Mesenchymal stem cell (in vitro differentiated cells and primary cell): ENCODE results near the gene PKLR.
A peak's percentile ranks its signal among the peaks of the same experiment; 100 is the strongest.

Experiments used
- DNase-seq: peaks from one replicate; pipeline ENCODE4 v3.0.0-alpha.2; 2013
- H2AFZ ChIP-seq: one replicate; pipeline ENCODE4 v1.6.1; 2013; ENCODE audit warnings: low read depth, mild to moderate bottlenecking, control low read depth, inconsistent platforms, low read length, moderate library complexity
- H2AK5ac ChIP-seq: 2 replicates; pipeline ENCODE4 v1.6.1; 2013; ENCODE audit warnings: low read length, moderate library complexity, mild to moderate bottlenecking, inconsistent platforms; ENCODE audit not compliant: severe bottlenecking
- H2BK120ac ChIP-seq: one replicate; pipeline ENCODE4 v1.6.1; 2013; ENCODE audit warnings: low read depth, mild to moderate bottlenecking, inconsistent platforms, low read length, moderate library complexity
- H2BK12ac ChIP-seq, 2 experiments: one replicate each; pipeline ENCODE4 v1.6.1; 2013; ENCODE audit warnings: inconsistent platforms in 2 of 2, low read length in 2 of 2, mild to moderate bottlenecking in 2 of 2, moderate library complexity in 2 of 2, control low read depth in 1 of 2
- H2BK15ac ChIP-seq: one replicate; pipeline ENCODE4 v1.6.1; 2013; ENCODE audit warnings: mild to moderate bottlenecking, low read depth, inconsistent platforms; ENCODE audit not compliant: poor library complexity, severe bottlenecking
- H2BK5ac ChIP-seq: 2 replicates; pipeline ENCODE4 v1.6.1; 2013; ENCODE audit warnings: low read depth, mild to moderate bottlenecking, low read length, control low read depth, inconsistent platforms; ENCODE audit not compliant: poor library complexity, severe bottlenecking
- H3K14ac ChIP-seq, 2 experiments: one replicate each; pipeline ENCODE4 v1.6.1; 2013; ENCODE audit warnings: inconsistent platforms in 2 of 2, low read length in 2 of 2, control low read depth in 1 of 2, mild to moderate bottlenecking in 1 of 2, moderate library complexity in 1 of 2
- H3K18ac ChIP-seq, 2 experiments: one replicate each; pipeline ENCODE4 v1.6.1; 2013; ENCODE audit warnings: inconsistent platforms in 2 of 2, low read length in 2 of 2, control low read depth in 1 of 2, low read depth in 1 of 2, mild to moderate bottlenecking in 1 of 2
- H3K23ac ChIP-seq, 2 experiments: one replicate each; pipeline ENCODE4 v1.6.1; 2013; ENCODE audit warnings: inconsistent platforms in 2 of 2, low read length in 2 of 2, mild to moderate bottlenecking in 2 of 2, moderate library complexity in 2 of 2, control low read depth in 1 of 2
- H3K27ac ChIP-seq: 2 replicates; pipeline ENCODE4 v1.5.1; 2013; ENCODE audit warnings: mild to moderate bottlenecking, moderate library complexity, low read length, control low read depth, inconsistent platforms; ENCODE audit not compliant: poor library complexity, severe bottlenecking
- H3K27me3 ChIP-seq, 2 experiments: 2 replicates each; pipeline versions ENCODE4 v1.6.1 to v1.7.0; 2013; ENCODE audit warnings: low read length in 2 of 2, mild to moderate bottlenecking in 2 of 2, moderate library complexity in 2 of 2, control low read depth in 1 of 2, inconsistent platforms in 1 of 2; ENCODE audit not compliant: control insufficient read depth in 1 of 2, insufficient read depth in 1 of 2
- H3K36me3 ChIP-seq, 2 experiments: 2 replicates each; pipeline versions ENCODE4 v1.6.1 to v1.7.0; 2013; ENCODE audit warnings: low read length in 2 of 2, control low read depth in 1 of 2, inconsistent platforms in 1 of 2, low read depth in 1 of 2, mild to moderate bottlenecking in 1 of 2; ENCODE audit not compliant: insufficient read depth in 2 of 2, control insufficient read depth in 1 of 2
- H3K4ac ChIP-seq, 2 experiments: one replicate each; pipeline ENCODE4 v1.6.1; 2013; ENCODE audit warnings: inconsistent platforms in 2 of 2, low read length in 2 of 2, mild to moderate bottlenecking in 2 of 2, moderate library complexity in 2 of 2, control low read depth in 1 of 2, low read depth in 1 of 2
- H3K4me1 ChIP-seq: 2 replicates; pipeline ENCODE4 v1.6.1; 2013; ENCODE audit warnings: low read depth, low read length, control low read depth; ENCODE audit not compliant: control insufficient read depth, insufficient read depth
- H3K4me2 ChIP-seq: 2 replicates; pipeline ENCODE4 v1.6.1; 2013; ENCODE audit warnings: low read length, mild to moderate bottlenecking, inconsistent platforms; ENCODE audit not compliant: poor library complexity, severe bottlenecking
- H3K4me3 ChIP-seq, 2 experiments: 2 replicates each; pipeline versions ENCODE4 v1.5.1 to v1.7.0; 2013; ENCODE audit warnings: low read length in 2 of 2, mild to moderate bottlenecking in 2 of 2, control low read depth in 1 of 2, low read depth in 1 of 2; ENCODE audit not compliant: insufficient read depth in 1 of 2
- H3K79me1 ChIP-seq: replicated peaks from 2 replicates; pipeline ENCODE4 v1.6.1; 2013; ENCODE audit warnings: mild to moderate bottlenecking, control low read depth, low read length, inconsistent platforms; ENCODE audit not compliant: poor library complexity, severe bottlenecking
- H3K9ac ChIP-seq: 2 replicates; pipeline ENCODE4 v1.7.0; 2013; ENCODE audit warnings: mild to moderate bottlenecking, low read length, moderate library complexity
- H3K9me3 ChIP-seq: 2 replicates; pipeline ENCODE4 v1.7.0; 2013; ENCODE audit warnings: mild to moderate bottlenecking, low read length; ENCODE audit not compliant: control insufficient read depth
- H4K8ac ChIP-seq: one replicate; pipeline ENCODE4 v1.6.1; 2013; ENCODE audit warnings: inconsistent platforms, mild to moderate bottlenecking, low read length, moderate library complexity
- H4K91ac ChIP-seq: one replicate; pipeline ENCODE4 v1.6.1; 2013; ENCODE audit warnings: mild to moderate bottlenecking, low read length, inconsistent platforms
- WGBS: methylation state at CpG from one replicate; pipeline ENCODE4 v1.1.7; 2013; ENCODE audit warnings: mixed read lengths; 5-methylcytosine and 5-hydroxymethylcytosine counted together

Gene PKLR

DNA sequence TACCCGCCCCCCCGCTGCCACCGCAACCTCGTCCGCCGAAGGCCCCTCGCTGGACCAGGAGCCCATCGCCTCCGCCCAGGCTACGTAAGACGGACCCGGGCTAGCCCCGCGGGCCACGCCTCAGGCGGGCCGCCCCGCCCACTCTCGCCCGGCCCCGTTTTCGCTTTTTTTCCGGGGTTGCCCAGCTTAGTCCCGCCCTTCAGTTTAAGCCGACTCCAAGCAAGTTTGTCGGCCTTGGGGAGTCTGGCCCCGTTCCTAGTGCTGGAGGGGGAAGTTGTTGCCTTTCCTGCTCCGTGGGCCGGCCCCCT is 22.4 kb upstream of the PKLR start:
- H3K4ac ChIP-seq, result peak overlapping the region in 1 of 2 experiments; percentile 98
- no peaks in the 10 kb centered on the region for H3K9me3 ChIP-seq
- H2BK12ac ChIP-seq, result peak overlapping the region in 1 of 2 experiments; percentile 95
- peak overlapping the region; percentile 36 for H2AFZ ChIP-seq
- peak overlapping the region; percentile 94 for H3K9ac ChIP-seq
- H3K14ac ChIP-seq, result peak overlapping the region in 1 of 2 experiments; percentile 99
- peak overlapping the region; percentile 82 for H2BK15ac ChIP-seq
- WGBS, result 1% methylated on average over 28 of the region's 29 CpGs
- peaks cover 36% of the 10 kb centered on the region for H3K79me1 ChIP-seq
- peak overlapping the region; percentile 83 to 98 for H3K18ac ChIP-seq
- peak overlapping the region in 1 of 2 experiments; percentile 70 for H3K23ac ChIP-seq
- no peak overlapping the region for H4K91ac ChIP-seq
- H3K4me1 ChIP-seq, result peaks cover 34% of the 10 kb centered on the region
- H3K36me3 ChIP-seq, result peaks cover 40 to 53% of the 10 kb centered on the region in 2 experiments
- peak; percentile 94 for DNase-seq
- peak overlapping the region; percentile 63 to 97 for H3K4me3 ChIP-seq
- peak overlapping the region; percentile 96 for H3K4me2 ChIP-seq
- peak overlapping the region; percentile 92 for H4K8ac ChIP-seq
- H2BK120ac ChIP-seq, result peak overlapping the region; percentile 94
- no peaks in the 10 kb centered on the region for H3K27me3 ChIP-seq
- peak overlapping the region; percentile 61 for H2BK5ac ChIP-seq
- H2AK5ac ChIP-seq, result no peak overlapping the region
- peak overlapping the region; percentile 96 for H3K27ac ChIP-seq

DNA sequence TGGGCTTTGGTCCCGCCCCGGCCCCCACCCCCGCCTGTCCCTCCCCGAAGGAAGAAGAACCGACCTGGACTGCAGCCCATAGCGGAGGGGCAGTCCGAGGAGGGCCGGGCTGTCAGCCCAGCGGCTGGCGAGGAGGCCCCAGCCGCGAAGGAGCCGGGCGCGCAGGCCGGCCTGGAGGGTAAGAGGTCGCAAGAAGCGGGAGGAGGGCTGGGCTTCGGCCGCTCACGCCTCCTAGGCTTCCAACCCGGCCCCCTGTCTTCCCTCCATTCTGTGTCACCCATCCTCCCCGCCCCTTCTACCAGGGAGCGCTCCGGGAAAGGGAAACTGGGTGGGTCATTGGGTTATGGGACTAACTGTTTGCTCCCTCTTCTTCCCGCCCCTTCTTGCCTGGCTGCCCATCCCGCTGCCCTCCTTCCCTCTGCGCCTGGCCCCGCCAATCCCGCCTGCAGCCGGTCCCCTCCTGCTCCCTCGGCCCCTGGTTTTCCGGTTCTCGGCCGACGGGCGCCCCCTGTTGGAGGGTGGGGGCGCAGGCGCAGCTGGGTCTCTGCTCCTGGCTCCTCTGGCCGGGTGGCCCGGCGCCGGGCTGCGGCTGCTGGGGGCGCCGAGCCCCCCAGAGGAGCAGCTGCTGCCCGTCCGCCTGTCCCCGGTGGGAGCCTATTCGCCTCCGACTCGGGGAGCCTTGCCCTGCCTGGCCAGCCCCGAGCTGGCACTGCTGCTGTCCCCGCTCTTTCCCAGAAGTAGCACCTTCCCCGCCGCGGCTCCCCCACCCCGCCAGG is 21.9 kb upstream of the PKLR start:
- H2AFZ ChIP-seq, result no peak overlapping the region
- H2BK120ac ChIP-seq, result peak overlapping the region; percentile 84
- H3K9ac ChIP-seq, result peak overlapping the region; percentile 94
- no peaks in the 10 kb centered on the region for H3K27me3 ChIP-seq
- no peaks in the 10 kb centered on the region for H3K9me3 ChIP-seq
- no peak overlapping the region for H2BK5ac ChIP-seq
- H4K91ac ChIP-seq, result peak overlapping the region; percentile 70
- peak; percentile 99 for DNase-seq
- H3K4me2 ChIP-seq, result peak overlapping the region; percentile 96
- peak overlapping the region; percentile 66 for H3K27ac ChIP-seq
- H4K8ac ChIP-seq, result peak overlapping the region; percentile 84
- H3K36me3 ChIP-seq, result peaks cover 42 to 54% of the 10 kb centered on the region in 2 experiments
- H2AK5ac ChIP-seq, result no peak overlapping the region
- H3K79me1 ChIP-seq, result peaks cover 35% of the 10 kb centered on the region
- H2BK12ac ChIP-seq, result no peak overlapping the region
- peaks cover 34% of the 10 kb centered on the region for H3K4me1 ChIP-seq
- H3K23ac ChIP-seq, result no peak overlapping the region
- H2BK15ac ChIP-seq, result peak overlapping the region; percentile 61
- WGBS, result under 1% methylated on average over 38 of the region's 58 CpGs
- H3K4ac ChIP-seq, result peak overlapping the region; percentile 13 to 94
- peak overlapping the region; percentile 58 to 94 for H3K18ac ChIP-seq
- peak overlapping the region; percentile 63 to 97 for H3K4me3 ChIP-seq
- H3K14ac ChIP-seq, result peak overlapping the region in 1 of 2 experiments; percentile 87

DNA sequence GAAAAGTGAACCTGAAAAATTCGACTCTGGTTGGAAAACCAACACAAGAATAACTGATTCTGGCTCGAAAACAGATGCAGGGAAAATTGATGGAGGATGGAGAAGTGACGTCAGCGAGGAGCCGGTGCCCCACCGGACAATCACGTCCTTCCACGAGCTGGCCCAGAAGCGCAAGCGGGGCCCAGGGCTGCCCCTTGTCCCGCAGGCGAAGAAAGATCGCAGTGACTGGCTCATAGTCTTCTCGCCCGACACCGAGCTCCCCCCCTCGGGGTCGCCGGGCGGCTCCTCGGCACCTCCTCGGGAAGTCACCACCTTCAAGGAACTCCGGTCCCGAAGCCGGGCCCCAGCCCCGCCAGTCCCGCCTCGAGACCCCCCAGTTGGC is 21.3 kb upstream of the PKLR start:
- DNase-seq, result peak; percentile 73
- Histone ChIP-seq H2BK12ac (peak overlapping the region in 1 of 2 experiments; percentile 67), H3K79me1 (peaks cover 33% of the 10 kb centered on the region), H4K91ac (peak overlapping the region; percentile 34), H3K9ac (peak overlapping the region; percentile 94), H4K8ac (peak overlapping the region; percentile 19), H2BK5ac (no peak overlapping the region), H3K27me3 (no peaks in the 10 kb centered on the region), H2BK15ac (no peak overlapping the region), H3K23ac (peak overlapping the region in 1 of 2 experiments; percentile 73), H2AK5ac (no peak overlapping the region), H3K18ac (peak overlapping the region; percentile 52 to 86), H3K36me3 (peaks cover 42 to 52% of the 10 kb centered on the region in 2 experiments), H3K4me1 (peaks cover 34% of the 10 kb centered on the region), H3K14ac (peak overlapping the region in 1 of 2 experiments; percentile 55), H3K4me3 (peak overlapping the region; percentile 63 to 97), H2BK120ac (peak overlapping the region; percentile 59), H2AFZ (no peak overlapping the region), H3K4ac (peak overlapping the region; percentile 17 to 86), H3K9me3 (no peaks in the 10 kb centered on the region), H3K4me2 (peak overlapping the region; percentile 96), H3K27ac (peak overlapping the region; percentile 76)
- 3% methylated on average over 28 of the region's 28 CpGs for WGBS
